Calu3 (cell line): ENCODE measurements around the gene CNPY2. TPM values are rescaled to one million over a fixed set of nuclear protein-coding genes. Genes with fewer than 3 reads are reported as not detected.
"Not testable (repeated sequence)": the region's sequence is repeated elsewhere in the genome, so short reads cannot be mapped to it uniquely, and the experiment has no call there.

Experiments
- BruUV-seq: library from RNA; stranded (reverse); fragments of 400-500 nt; replicated peaks from 2 replicates; lab custom pipeline; 2021; lab: Mats Ljungman, UMichigan
- CTCF ChIA-PET: fragments of 300-600 bp; sonication (Branson Sonifier 250); formaldehyde crosslinking; loops from one replicate; lab custom pipeline; 2022; ENCODE audit warnings: antibody characterized with exemption; lab: Charles Lee
- DNase-seq: peaks from one replicate; pipeline ENCODE4 v3.0.0; 2022
- H3K27ac Mint-ChIP-seq: one replicate; pipeline ENCODE4 v1.8.0; 2022; ENCODE audit warnings: mixed read lengths; ENCODE audit not compliant: unreplicated experiment
- H3K27me3 Mint-ChIP-seq: one replicate; pipeline ENCODE4 v1.8.0; 2022; ENCODE audit warnings: mixed read lengths; ENCODE audit not compliant: unreplicated experiment
- H3K36me3 Mint-ChIP-seq: one replicate; pipeline ENCODE4 v1.8.0; 2022; ENCODE audit warnings: mild to moderate bottlenecking, moderate library complexity, mixed read lengths; ENCODE audit not compliant: insufficient read depth, unreplicated experiment
- H3K4me1 Mint-ChIP-seq: one replicate; pipeline ENCODE4 v1.8.0; 2022; ENCODE audit warnings: mild to moderate bottlenecking, low read depth, mixed read lengths; ENCODE audit not compliant: unreplicated experiment
- H3K4me3 Mint-ChIP-seq: one replicate; pipeline ENCODE4 v1.8.0; 2022; ENCODE audit warnings: mild to moderate bottlenecking, low read depth, moderate library complexity, mixed read lengths; ENCODE audit not compliant: unreplicated experiment
- H3K9me3 Mint-ChIP-seq: one replicate; pipeline ENCODE4 v1.8.0; 2022; ENCODE audit warnings: low read depth, mixed read lengths; ENCODE audit not compliant: unreplicated experiment
- intact Hi-C: fragments of 100-400 bp; cut with micrococcal nuclease; formaldehyde crosslinking; loops from one replicate; pipeline ENCODE4 v1.10.0; 2022; ENCODE audit not compliant: unreplicated experiment
- total RNA-seq: library from RNA; stranded (reverse); gene quantifications from 2 replicates; pipeline ENCODE4 v1.2.3, GENCODE V29; 2022
- TF ChIP-seq, protein P1 (sequence below): fragments of 200-600 bp; IDR thresholded peaks from one replicate; pipeline ENCODE4 v1.8.0; 2022; ENCODE audit warnings: antibody characterized with exemption; ENCODE audit not compliant: unreplicated experiment

The CNPY2 gene
- total RNA-seq, 1 experiment from 2014 or later, result 228 TPM

DNA sequence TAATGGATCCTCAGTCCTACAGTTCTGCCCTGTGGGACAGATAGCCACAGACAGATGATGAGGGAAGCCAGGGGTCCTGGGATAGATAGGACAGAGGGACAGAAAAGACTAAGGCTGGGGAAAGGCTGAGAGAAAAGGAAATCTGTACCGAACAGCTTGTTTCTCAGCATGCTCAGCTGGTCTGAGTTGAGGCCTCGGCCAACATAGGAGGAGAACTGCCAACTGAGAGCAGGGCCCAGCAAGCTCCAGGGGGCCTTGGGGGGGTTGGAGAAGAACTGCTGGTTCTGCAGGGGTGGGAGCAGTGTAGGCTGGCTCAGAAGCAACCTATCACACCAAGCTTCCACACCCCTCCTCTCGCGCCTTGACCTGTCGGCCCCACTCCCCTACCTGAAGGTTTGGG, 33.0 kb upstream of the CNPY2 start:
- Mint-ChIP-seq H3K27ac (no peak overlapping the region), H3K4me1 (no peaks in the 10 kb centered on the region), H3K27me3 (no peaks in the 10 kb centered on the region), H3K9me3 (no peaks in the 10 kb centered on the region), H3K4me3 (no peak overlapping the region), H3K36me3 (peaks cover 44% of the 10 kb centered on the region)
- intact Hi-C loops, result no loop called here
- CTCF ChIA-PET, result no interaction called here
- BruUV-seq, result no TSS peak
- no peak for DNase-seq
- TF ChIP-seq, protein P1, sequence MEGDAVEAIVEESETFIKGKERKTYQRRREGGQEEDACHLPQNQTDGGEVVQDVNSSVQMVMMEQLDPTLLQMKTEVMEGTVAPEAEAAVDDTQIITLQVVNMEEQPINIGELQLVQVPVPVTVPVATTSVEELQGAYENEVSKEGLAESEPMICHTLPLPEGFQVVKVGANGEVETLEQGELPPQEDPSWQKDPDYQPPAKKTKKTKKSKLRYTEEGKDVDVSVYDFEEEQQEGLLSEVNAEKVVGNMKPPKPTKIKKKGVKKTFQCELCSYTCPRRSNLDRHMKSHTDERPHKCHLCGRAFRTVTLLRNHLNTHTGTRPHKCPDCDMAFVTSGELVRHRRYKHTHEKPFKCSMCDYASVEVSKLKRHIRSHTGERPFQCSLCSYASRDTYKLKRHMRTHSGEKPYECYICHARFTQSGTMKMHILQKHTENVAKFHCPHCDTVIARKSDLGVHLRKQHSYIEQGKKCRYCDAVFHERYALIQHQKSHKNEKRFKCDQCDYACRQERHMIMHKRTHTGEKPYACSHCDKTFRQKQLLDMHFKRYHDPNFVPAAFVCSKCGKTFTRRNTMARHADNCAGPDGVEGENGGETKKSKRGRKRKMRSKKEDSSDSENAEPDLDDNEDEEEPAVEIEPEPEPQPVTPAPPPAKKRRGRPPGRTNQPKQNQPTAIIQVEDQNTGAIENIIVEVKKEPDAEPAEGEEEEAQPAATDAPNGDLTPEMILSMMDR, result no peak

DNA sequence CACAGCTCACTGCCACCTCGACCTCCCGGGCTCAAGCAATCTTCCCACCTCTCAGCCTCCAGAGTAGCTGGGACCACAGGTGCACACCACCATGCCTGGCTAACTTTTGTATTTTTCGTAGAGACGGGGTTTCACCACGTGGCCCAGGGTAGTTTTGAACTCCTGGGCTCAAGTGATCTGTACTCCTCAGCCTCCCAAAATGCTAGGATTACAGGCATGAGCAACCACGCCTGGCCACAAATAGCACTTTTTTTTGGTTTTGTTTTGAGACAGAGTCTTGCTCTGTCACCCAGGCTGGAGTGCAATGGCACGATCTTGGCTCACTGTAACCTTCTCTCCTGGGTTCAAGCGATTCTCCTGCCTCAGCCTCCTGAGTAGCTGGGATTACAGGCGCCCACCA, 31.5 kb upstream of the CNPY2 start:
- H3K27me3 Mint-ChIP-seq, intact Hi-C loops, H3K4me1 Mint-ChIP-seq, DNase-seq, H3K27ac Mint-ChIP-seq, H3K4me3 Mint-ChIP-seq, CTCF ChIA-PET, H3K9me3 Mint-ChIP-seq, BruUV-seq: not testable (repeated sequence)
- H3K36me3 Mint-ChIP-seq, result peaks cover 45% of the 10 kb centered on the region

DNA sequence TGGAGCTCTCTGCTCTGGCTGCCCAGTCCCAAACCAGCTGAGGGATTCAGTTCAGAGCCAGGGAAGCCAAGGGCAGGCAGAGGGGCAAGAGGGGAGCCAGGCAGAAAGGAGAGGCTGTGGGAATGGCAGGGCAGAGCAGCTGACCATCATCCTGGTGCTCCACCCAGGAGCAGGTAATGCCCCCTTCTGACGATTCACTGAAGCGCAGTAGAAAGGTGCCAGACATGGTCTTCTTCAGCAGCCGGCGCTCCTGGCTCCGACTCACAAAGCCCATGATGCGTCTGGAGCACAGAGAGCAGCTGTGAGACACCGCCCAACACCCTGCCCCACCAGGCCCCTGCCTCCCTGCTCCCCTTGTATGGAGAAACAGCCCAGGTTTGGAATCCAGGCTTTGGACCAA, 30.9 kb upstream of the CNPY2 start:
- no peaks in the 10 kb centered on the region for H3K4me1 Mint-ChIP-seq
- H3K4me3 Mint-ChIP-seq, result no peak overlapping the region
- H3K27me3 Mint-ChIP-seq, result no peaks in the 10 kb centered on the region
- no peak for DNase-seq
- intact Hi-C loops, result no loop called here
- no peaks in the 10 kb centered on the region for H3K9me3 Mint-ChIP-seq
- TF ChIP-seq, protein P1, result no peak
- H3K36me3 Mint-ChIP-seq, result peaks cover 45% of the 10 kb centered on the region
- no TSS peak for BruUV-seq
- CTCF ChIA-PET, result interaction anchor here (0.7 kb wide), 1 partner anchor 829 kb away, joined by 4 read pairs; no protein-coding TSS in a partner anchor
- H3K27ac Mint-ChIP-seq, result no peak overlapping the region

DNA sequence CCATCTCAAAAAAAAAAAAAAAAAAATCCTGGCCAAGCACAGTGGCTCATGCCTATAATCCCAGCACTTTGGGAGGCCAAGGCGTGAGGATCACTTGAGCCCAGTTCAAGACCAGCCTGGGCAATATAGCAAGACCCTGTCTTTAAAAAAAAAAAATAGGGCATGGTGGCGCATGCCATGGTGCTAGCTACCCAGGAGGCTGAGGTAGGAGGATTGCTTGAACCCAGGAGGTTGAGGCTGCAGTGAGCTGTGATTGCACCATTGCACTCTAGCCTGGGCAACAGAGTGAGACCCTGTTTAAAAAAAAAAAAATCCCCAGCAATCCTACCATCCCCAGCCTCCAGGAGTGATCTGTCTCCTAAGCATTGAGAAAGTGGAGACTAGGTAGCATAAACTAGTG, 26.5 kb upstream of the CNPY2 start:
- H3K27ac Mint-ChIP-seq, H3K27me3 Mint-ChIP-seq, H3K4me3 Mint-ChIP-seq, H3K9me3 Mint-ChIP-seq, intact Hi-C loops, BruUV-seq, DNase-seq: not testable (repeated sequence)
- Mint-ChIP-seq H3K36me3 (peaks cover 23% of the 10 kb centered on the region), H3K4me1 (peaks cover 15% of the 10 kb centered on the region)
- CTCF ChIA-PET, result interaction anchor here (0.7 kb wide), 1 partner anchor 99 kb away, joined by 5 read pairs; no protein-coding TSS in a partner anchor

DNA sequence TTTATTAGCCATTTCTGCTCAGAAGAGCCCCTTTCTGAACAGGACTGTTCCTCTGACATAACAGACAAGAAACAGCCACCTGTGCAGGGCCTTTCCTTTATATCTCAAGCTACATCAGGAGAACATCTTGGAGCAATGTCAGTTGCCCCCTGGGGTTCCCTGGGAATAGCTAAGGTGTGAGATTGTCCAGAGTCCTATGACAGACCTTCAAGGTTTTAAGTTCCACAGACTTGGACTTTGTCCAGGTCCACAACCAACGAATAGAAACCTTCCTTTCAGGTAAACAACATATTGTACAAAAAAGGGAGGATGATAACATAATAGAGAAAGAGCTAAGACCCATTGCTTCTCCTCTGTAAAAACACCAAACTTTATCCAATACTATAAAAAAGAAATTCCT, 25.8 kb upstream of the CNPY2 start:
- Mint-ChIP-seq H3K27ac (no peak overlapping the region), H3K4me1 (peaks cover 15% of the 10 kb centered on the region), H3K9me3 (no peaks in the 10 kb centered on the region), H3K4me3 (no peak overlapping the region), H3K36me3 (peaks cover 18% of the 10 kb centered on the region), H3K27me3 (no peaks in the 10 kb centered on the region)
- intact Hi-C loops, result no loop called here
- TF ChIP-seq, protein P1, result no peak
- no peak for DNase-seq
- CTCF ChIA-PET, result interaction anchor here (0.8 kb wide), 1 partner anchor 11 kb away, joined by 5 read pairs; no protein-coding TSS in a partner anchor
- no TSS peak for BruUV-seq
